Activated CD4-positive, alpha-beta T cell treated with anti-CD3 and anti-CD28 coated beads, Interleukin-2, amount 10 ng/mL, durations not matched to agents 7 days and 5 days (primary cell): Measurements from ENCODE around the gene SLC12A8. TPM values are rescaled to one million over a fixed set of nuclear protein-coding genes. Genes with fewer than 3 reads are reported as not detected.
"Not testable (repeated sequence)": the region's sequence is repeated elsewhere in the genome, so short reads cannot be mapped to it uniquely, and the experiment has no call there.

Source experiments
- CTCF ChIA-PET: fragments of 350-600 bp; sonication (Branson Sonifier 250); formaldehyde crosslinking; loops from one replicate; lab custom pipeline; 2021; ENCODE audit warnings: antibody characterized with exemption; lab: Charles Lee
- POLR2A ChIA-PET: fragments of 350-600 bp; sonication (Branson Sonifier 250); formaldehyde crosslinking; loops from one replicate; lab custom pipeline; 2021; ENCODE audit warnings: antibody characterized with exemption; lab: Charles Lee
- DNase-seq: peaks from one replicate; pipeline ENCODE4 v3.0.0-alpha.2; 2020
- H3K27ac Mint-ChIP-seq: one replicate; pipeline ENCODE4 v1.8.0; 2021; ENCODE audit warnings: mild to moderate bottlenecking, moderate library complexity, mixed read lengths
- H3K27me3 Mint-ChIP-seq: one replicate; pipeline ENCODE4 v1.8.0; 2021; ENCODE audit warnings: mixed read lengths
- H3K36me3 Mint-ChIP-seq: one replicate; pipeline ENCODE4 v1.8.0; 2021; ENCODE audit warnings: low read depth, mixed read lengths
- H3K4me1 Mint-ChIP-seq: one replicate; pipeline ENCODE4 v1.8.0; 2021; ENCODE audit warnings: mixed read lengths
- H3K4me3 Mint-ChIP-seq: one replicate; pipeline ENCODE4 v1.8.0; 2021; ENCODE audit warnings: mild to moderate bottlenecking, moderate library complexity, mixed read lengths
- H3K9me3 Mint-ChIP-seq: one replicate; pipeline ENCODE4 v1.8.0; 2021; ENCODE audit warnings: mixed read lengths
- total RNA-seq, 2 experiments: library from RNA; stranded (reverse); gene quantifications; one replicate each; pipeline ENCODE4 v1.2.3, GENCODE V29; 2021

SLC12A8 gene
- total RNA-seq, 2 experiments from 2014 or later = 0.10 to 0.37 TPM

DNA sequence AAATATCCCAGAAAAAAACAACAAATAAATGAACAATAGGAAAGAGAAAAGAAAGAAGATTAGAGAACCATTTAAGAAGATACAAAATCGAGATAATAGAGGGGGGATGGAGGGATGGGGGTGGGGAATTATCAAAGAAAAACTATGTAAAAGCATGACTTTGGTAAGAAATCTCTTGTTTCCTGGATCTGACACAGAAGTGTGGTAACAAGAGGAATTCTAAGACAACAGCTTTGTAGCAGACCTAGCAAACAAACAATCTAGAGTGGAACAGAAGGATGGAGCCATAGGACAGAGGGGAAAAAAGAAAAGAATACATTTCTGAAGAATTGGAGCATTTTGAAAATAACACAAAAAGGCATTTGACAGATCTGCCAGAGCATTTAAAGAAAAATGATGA is 107.4 kb downstream of the SLC12A8 start:
- Mint-ChIP-seq H3K36me3 (peaks cover 4% of the 10 kb centered on the region), H3K4me1 (peaks cover 15% of the 10 kb centered on the region), H3K9me3 (peaks cover 4% of the 10 kb centered on the region), H3K27me3 (peaks cover 37% of the 10 kb centered on the region), H3K27ac (no peak overlapping the region), H3K4me3 (no peak overlapping the region)
- ChIA-PET CTCF (no interaction called here), POLR2A (no interaction called here)
- no peak for DNase-seq

DNA sequence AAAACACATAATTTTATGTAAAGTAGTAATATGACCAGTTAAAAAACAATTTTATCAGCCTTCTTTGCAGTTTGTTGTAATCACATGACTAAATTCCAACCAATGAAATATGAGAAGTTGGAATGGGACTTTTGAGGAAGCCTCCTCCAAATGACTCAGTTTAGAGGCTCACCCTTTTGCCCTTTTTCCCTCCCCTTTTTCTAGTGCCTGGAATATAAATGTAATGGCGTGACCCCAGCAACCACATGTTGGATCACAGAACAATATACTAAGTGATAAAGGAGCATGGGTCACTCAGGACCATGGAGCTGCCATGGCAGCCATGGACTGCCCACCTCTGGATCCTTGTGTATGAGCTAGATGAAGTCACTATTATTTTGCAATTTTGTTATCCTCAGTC is 107.9 kb downstream of the SLC12A8 start:
- H3K27ac Mint-ChIP-seq = no peak overlapping the region
- H3K36me3 Mint-ChIP-seq = peaks cover 6% of the 10 kb centered on the region
- H3K4me3 Mint-ChIP-seq = no peak overlapping the region
- peaks cover 40% of the 10 kb centered on the region for H3K27me3 Mint-ChIP-seq
- CTCF ChIA-PET = no interaction called here
- no peak for DNase-seq
- POLR2A ChIA-PET = no interaction called here
- H3K4me1 Mint-ChIP-seq = peaks cover 12% of the 10 kb centered on the region
- H3K9me3 Mint-ChIP-seq = peaks cover 7% of the 10 kb centered on the region

DNA sequence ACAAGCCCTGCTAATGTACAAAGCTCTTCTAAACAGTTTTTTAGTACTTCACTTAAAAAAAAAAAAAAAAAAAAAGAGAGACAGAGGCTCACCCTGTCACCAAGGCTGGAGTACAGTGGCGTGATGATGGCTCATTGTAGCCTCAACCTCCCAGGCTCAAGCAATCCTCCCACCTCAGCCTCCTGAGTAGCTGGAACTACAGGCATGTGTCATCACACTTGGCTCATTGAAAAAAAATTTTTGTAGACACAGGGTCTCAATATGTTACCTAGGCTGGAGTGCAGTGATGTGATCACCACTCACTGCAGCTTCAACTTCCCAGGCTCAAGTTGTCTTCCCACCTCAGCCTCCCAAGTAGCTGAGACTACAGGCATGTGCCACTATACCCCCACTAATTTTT is 109.1 kb downstream of the SLC12A8 start:
- DNase-seq = no peak
- Mint-ChIP-seq H3K36me3 (peaks cover 4% of the 10 kb centered on the region), H3K27me3 (peaks cover 37% of the 10 kb centered on the region), H3K9me3 (peaks cover 7% of the 10 kb centered on the region), H3K4me1 (peaks cover 2% of the 10 kb centered on the region), H3K27ac (no peak overlapping the region), H3K4me3 (no peak overlapping the region)
- POLR2A ChIA-PET = no interaction called here
- CTCF ChIA-PET = interaction anchor here (0.6 kb wide), 2 partner anchors 37 to 84 kb away, joined by 3 read pairs; no protein-coding TSS in a partner anchor

DNA sequence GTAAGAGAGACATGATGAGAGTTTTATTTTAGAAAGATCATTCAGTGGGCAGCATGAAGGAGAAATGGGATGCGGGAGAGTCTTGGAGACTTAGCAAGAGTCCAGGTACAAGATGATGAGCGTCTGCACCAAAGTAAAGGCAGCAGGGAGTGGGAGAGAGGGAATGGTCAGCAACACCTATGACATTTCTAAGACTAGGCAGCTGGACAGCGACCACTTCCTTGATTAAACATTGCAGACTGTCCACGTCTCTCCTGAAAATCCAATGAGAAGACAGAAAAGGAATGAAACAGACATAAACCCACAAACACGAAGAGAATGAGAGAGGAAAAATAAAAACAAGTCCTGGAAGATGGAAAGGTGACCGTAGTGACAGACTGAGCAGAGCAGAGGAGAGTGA is 110.1 kb downstream of the SLC12A8 start:
- no peak for DNase-seq
- H3K36me3 Mint-ChIP-seq = peaks cover 4% of the 10 kb centered on the region
- no peak overlapping the region for H3K27ac Mint-ChIP-seq
- H3K9me3 Mint-ChIP-seq = peaks cover 7% of the 10 kb centered on the region
- H3K4me3 Mint-ChIP-seq = no peak overlapping the region
- H3K27me3 Mint-ChIP-seq = peaks cover 37% of the 10 kb centered on the region
- CTCF ChIA-PET = no interaction called here
- H3K4me1 Mint-ChIP-seq = peaks cover 2% of the 10 kb centered on the region
- POLR2A ChIA-PET = no interaction called here

DNA sequence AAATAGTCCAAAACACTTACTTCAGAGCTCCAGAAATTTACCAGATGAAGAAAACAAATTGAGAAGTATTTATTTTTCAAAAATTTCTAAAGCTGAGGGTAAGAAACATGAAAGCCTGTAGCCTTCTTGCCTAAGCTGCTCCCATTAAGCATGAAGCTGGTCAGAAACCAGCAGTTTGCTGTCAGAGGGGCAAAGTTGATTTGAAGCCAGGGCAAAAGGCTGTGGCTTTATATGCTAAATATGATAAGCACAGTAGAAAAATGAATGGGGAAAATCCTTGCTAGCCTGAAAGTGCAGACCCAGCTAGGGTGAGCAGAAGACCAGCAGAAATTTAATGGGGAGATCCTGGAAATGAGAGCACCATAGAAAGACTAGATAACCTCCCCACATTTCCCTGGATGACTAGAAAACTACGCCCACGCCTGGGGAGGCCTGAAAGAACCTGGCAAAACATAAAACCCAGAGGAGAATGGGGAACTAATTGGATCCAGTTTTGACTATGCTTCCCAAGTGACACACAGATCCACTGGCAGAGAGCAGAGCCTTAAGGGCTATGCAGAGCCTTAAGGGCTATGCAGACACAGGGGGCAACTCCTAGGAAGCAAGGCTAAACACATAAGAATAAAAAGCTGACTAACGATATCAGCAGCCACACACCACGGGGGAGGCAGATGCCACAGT is 113.8 kb downstream of the SLC12A8 start:
- no peak overlapping the region for H3K27ac Mint-ChIP-seq
- CTCF ChIA-PET = no interaction called here
- no peaks in the 10 kb centered on the region for H3K4me1 Mint-ChIP-seq
- peaks cover 3% of the 10 kb centered on the region for H3K36me3 Mint-ChIP-seq
- peaks cover 18% of the 10 kb centered on the region for H3K27me3 Mint-ChIP-seq
- H3K9me3 Mint-ChIP-seq = peaks cover 3% of the 10 kb centered on the region
- POLR2A ChIA-PET = no interaction called here
- no peak overlapping the region for H3K4me3 Mint-ChIP-seq
- no peak for DNase-seq

DNA sequence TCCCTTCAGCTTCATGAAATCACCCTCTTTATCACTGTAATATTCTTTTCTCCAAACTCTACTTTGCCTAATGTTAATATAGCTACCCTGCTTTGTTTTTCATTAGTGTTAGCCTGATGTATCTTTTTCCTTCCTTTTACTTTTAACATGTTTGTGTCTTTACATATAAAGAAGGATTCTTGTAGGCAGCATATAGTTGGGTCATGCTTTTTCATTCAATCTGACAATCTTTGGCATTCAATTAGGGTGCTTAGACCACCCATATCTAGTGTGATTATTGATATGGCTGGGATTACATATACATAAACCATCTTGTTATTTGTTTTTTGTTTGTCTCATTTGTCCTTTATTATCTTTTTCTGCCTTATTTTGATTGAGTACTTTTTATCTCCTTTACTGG is 121.9 kb downstream of the SLC12A8 start:
- Mint-ChIP-seq H3K4me1 (no peaks in the 10 kb centered on the region), H3K4me3 (no peak overlapping the region), H3K36me3 (no peaks in the 10 kb centered on the region), H3K9me3 (no peaks in the 10 kb centered on the region), H3K27me3 (peaks cover 20% of the 10 kb centered on the region), H3K27ac (no peak overlapping the region)
- ChIA-PET CTCF (no interaction called here), POLR2A (no interaction called here)
- DNase-seq = no peak

DNA sequence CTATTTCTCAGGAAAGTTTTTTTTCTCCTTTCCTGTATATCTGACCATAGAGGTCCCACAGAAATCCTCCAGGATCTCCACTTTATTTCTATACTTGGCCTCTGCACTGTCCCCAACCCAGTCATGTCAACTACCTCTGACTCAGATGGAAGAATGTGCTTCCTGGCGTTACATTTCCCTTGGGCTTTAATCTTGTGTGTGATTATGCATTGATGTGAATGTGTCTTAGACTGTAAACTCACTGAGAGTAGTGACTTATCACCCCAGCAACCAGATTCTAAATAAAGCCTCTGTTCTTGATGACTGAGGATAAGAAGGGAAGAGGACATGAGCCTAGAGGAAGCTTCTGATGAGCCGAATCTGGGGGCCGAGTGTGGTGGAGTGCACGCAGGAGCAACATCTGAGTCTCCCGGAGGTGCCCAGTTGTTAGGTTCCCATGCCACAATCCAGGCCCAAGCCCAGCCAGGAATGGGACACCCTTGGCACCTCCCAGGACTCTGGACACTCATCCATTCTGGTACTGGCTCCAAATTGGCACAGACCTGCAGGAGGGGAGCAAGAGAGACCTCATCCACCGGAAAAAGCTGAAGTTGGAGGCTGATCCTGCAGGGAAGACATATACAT is 124.7 kb downstream of the SLC12A8 start:
- Mint-ChIP-seq H3K27ac (no peak overlapping the region), H3K4me3 (no peak overlapping the region), H3K36me3 (no peaks in the 10 kb centered on the region), H3K27me3 (peaks cover 22% of the 10 kb centered on the region), H3K9me3 (no peaks in the 10 kb centered on the region), H3K4me1 (no peaks in the 10 kb centered on the region)
- ChIA-PET POLR2A (interaction anchor here (0.6 kb wide), 1 partner anchor 8 kb away, joined by 4 read pairs; no protein-coding TSS in a partner anchor), CTCF (interaction anchor here (0.6 kb wide), 1 partner anchor 444 kb away, joined by 3 read pairs; no protein-coding TSS in a partner anchor)
- no peak for DNase-seq

DNA sequence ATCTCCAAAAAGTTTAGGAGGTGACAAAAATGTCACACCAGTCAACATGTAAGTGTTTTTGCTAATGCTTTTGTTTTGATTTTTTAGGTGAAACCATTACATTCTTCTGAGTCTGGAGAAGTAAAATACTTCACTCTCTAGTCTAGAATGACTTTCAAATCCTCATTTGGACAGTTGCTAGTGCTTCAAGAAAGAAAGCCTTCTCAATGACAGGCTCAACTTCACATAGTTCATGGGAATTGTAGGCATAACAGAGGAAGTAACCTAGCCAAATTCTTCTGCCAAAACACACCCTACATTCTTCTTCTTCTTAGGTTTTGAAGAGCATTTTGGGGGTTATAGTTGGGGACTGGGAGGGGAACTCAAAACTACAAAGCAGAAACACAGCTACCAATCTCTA is 127.4 kb downstream of the SLC12A8 start:
- Mint-ChIP-seq H3K9me3 (no peaks in the 10 kb centered on the region), H3K27ac (no peak overlapping the region), H3K4me3 (no peak overlapping the region), H3K4me1 (no peaks in the 10 kb centered on the region), H3K27me3 (peaks cover 15% of the 10 kb centered on the region), H3K36me3 (no peaks in the 10 kb centered on the region)
- DNase-seq = no peak
- CTCF ChIA-PET = no interaction called here
- POLR2A ChIA-PET = no interaction called here

DNA sequence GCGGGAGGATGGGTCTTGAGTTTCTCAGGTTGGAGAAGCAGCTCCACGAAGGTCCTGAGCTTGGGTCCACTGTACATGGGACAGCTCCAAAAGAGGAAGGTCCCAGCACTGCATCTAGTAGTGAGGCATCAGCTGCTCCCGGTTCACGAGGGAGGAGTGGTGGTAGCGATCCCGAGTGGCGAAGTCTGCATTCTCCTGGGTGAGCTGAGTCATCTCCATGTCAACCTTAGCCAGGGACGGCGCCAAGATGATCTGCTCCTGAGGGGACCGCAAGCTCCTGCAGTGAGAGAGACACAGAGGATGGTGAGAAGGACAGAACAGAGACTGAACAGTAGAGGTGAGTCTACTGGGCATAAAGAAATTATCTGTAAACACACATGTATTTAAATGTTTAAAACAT is 128.8 kb downstream of the SLC12A8 start:
- ChIA-PET CTCF (interaction anchor here (0.5 to 0.6 kb wide), 2 partner anchors 44 to 323 kb away, joined by 3 to 4 read pairs; no protein-coding TSS in a partner anchor), POLR2A (no interaction called here)
- peaks cover 14% of the 10 kb centered on the region for H3K27me3 Mint-ChIP-seq
- no peak for DNase-seq
- H3K4me1 Mint-ChIP-seq = no peaks in the 10 kb centered on the region
- no peak overlapping the region for H3K27ac Mint-ChIP-seq
- no peak overlapping the region for H3K4me3 Mint-ChIP-seq
- H3K9me3 Mint-ChIP-seq = no peaks in the 10 kb centered on the region
- no peaks in the 10 kb centered on the region for H3K36me3 Mint-ChIP-seq

DNA sequence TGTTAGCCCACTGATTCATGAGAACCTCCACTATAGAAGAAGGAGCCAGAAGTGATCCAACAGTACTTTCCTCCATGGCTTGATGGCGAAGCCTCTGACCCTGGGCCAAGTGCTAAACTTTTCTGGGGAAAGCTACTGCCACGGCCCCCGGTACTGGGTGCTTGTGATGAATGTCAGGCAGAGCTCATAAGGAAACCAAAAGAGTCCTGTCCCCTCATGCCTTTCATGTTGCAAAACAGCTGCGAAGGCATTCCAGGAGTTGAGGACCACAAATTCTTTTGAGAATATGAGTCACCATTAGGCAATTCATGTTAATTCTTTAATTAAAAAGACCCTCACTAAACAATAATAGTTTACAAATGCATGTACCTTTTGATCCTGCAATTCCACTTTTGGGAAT is 130.2 kb downstream of the SLC12A8 start:
- POLR2A ChIA-PET, H3K36me3 Mint-ChIP-seq, DNase-seq, H3K27ac Mint-ChIP-seq, H3K9me3 Mint-ChIP-seq, H3K27me3 Mint-ChIP-seq, H3K4me3 Mint-ChIP-seq, H3K4me1 Mint-ChIP-seq: not testable (repeated sequence)
- CTCF ChIA-PET = interaction anchor here (1.3 kb wide), 1 partner anchor 9 kb away, joined by 3 read pairs; no protein-coding TSS in a partner anchor

DNA sequence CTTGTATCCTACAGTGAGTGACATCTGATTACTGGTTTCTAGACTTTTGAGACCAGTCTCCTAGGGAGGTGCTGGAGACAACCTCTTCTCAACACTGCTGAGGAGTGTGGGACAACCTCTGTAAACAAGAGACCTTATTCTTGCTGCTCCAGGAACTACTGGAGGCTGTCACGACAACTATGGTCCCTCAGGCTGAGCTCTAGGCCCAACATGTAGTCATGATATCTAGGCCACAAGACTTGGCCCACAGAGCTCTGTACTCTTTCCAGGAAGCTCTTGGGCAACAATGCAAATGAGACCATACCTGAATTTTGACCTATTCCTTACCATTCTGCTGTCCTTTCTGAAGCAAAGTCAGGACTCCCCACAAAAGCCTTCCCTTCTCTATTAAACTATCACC is 132.5 kb downstream of the SLC12A8 start:
- H3K4me1 Mint-ChIP-seq = peaks cover 5% of the 10 kb centered on the region
- peaks cover 11% of the 10 kb centered on the region for H3K27me3 Mint-ChIP-seq
- CTCF ChIA-PET = interaction anchor here (0.9 kb wide), 1 partner anchor 16 kb away, joined by 3 read pairs; no protein-coding TSS in a partner anchor
- no peak overlapping the region for H3K27ac Mint-ChIP-seq
- no peak overlapping the region for H3K4me3 Mint-ChIP-seq
- no peak for DNase-seq
- POLR2A ChIA-PET = interaction anchor here (0.9 kb wide), 1 partner anchor 10 kb away, joined by 3 read pairs; no protein-coding TSS in a partner anchor
- no peaks in the 10 kb centered on the region for H3K9me3 Mint-ChIP-seq
- no peaks in the 10 kb centered on the region for H3K36me3 Mint-ChIP-seq

DNA sequence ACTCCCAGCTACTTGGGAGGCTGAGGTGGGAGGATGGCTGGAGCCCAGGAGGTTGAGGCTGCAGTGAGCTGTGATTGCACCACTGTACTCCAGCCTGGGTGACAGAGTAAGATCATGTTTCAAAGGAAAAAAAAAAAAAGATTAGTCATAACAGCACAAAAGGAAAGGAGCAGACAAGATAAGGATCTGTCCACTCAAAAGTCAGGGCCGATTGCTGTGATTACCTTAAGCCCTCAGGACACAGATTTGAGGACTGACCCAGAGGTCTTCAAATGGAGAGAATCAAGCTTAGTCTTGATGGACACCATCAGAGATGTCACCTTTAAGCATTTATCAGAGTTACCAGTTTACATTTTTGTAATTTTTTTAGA is 132.9 kb downstream of the SLC12A8 start:
- peaks cover 5% of the 10 kb centered on the region for H3K4me1 Mint-ChIP-seq
- H3K36me3 Mint-ChIP-seq = no peaks in the 10 kb centered on the region
- H3K4me3 Mint-ChIP-seq = no peak overlapping the region
- POLR2A ChIA-PET = interaction anchor here (0.7 to 0.9 kb wide), 2 partner anchors 9 to 10 kb away, joined by 3 to 4 read pairs; no protein-coding TSS in a partner anchor
- H3K27me3 Mint-ChIP-seq = peaks cover 11% of the 10 kb centered on the region
- CTCF ChIA-PET = interaction anchor here (0.9 kb wide), 1 partner anchor 16 kb away, joined by 3 read pairs; no protein-coding TSS in a partner anchor
- H3K9me3 Mint-ChIP-seq = no peaks in the 10 kb centered on the region
- no peak overlapping the region for H3K27ac Mint-ChIP-seq
- no peak for DNase-seq
